HFFc6 (cell line): ENCODE measurements around the gene TUFM. TPM values are rescaled to one million over a fixed set of nuclear protein-coding genes. Genes with fewer than 3 reads are reported as not detected.
"Not testable (repeated sequence)": the region's sequence is repeated elsewhere in the genome, so short reads cannot be mapped to it uniquely, and the experiment has no call there.

Source experiments
- DNase-seq: peaks from one replicate; pipeline ENCODE4 v3.0.0-alpha.2; 2018
- H3K27ac Mint-ChIP-seq: 2 replicates; pipeline ENCODE4 v1.8.0; 2020; ENCODE audit warnings: mild to moderate bottlenecking, mixed read lengths
- H3K27me3 Mint-ChIP-seq: 2 replicates; pipeline ENCODE4 v1.8.0; 2021; ENCODE audit warnings: mild to moderate bottlenecking, moderate library complexity, mixed read lengths; ENCODE audit not compliant: insufficient read depth
- H3K36me3 Mint-ChIP-seq: 2 replicates; pipeline ENCODE4 v1.8.0; 2021; ENCODE audit warnings: low read depth, mixed read lengths
- H3K4me1 Mint-ChIP-seq: 2 replicates; pipeline ENCODE4 v1.8.0; 2020; ENCODE audit warnings: low read depth, mixed read lengths
- H3K4me3 Mint-ChIP-seq: 2 replicates; pipeline ENCODE4 v1.8.0; 2020; ENCODE audit warnings: mild to moderate bottlenecking, moderate library complexity, mixed read lengths
- H3K9me3 Mint-ChIP-seq: 2 replicates; pipeline ENCODE4 v1.8.0; 2020; ENCODE audit warnings: mild to moderate bottlenecking, mixed read lengths
- total RNA-seq, 6 experiments: library from RNA; stranded (reverse); fragmentation: NEBNext Ultra II Directional; extraction: Animal tissue kit (Norgen Biotek cat#: 25700); gene quantifications; 2 replicates in 1 of 6; 3 replicates in 5 of 6; pipeline ENCODE4 v1.2.3, GENCODE V29; 2021
- TF ChIP-seq, protein P1 (sequence below): fragments of 200-600 bp; sonication (generic); IDR thresholded peaks from 2 replicates; pipeline ENCODE4 v1.5.0; 2021; ENCODE audit warnings: antibody characterized with exemption, mild to moderate bottlenecking

Gene TUFM
- total RNA-seq, 6 experiments from 2014 or later = 140 to 194 (median 158) TPM

DNA sequence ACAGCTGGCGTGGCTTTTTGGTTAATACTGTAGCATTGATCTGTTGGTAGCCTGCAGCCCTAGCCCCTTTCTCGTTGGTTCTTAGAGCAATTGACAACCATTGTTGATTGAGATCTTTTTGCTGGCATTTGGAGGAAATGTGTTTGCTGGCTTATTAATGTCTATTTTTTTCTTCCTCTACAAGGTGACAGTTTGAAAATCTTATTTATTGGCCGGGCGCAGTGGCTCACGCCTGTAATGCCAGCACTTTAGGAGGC is 21.5 kb downstream of the TUFM start:
- no peaks in the 10 kb centered on the region for H3K9me3 Mint-ChIP-seq
- TF ChIP-seq, protein P1, sequence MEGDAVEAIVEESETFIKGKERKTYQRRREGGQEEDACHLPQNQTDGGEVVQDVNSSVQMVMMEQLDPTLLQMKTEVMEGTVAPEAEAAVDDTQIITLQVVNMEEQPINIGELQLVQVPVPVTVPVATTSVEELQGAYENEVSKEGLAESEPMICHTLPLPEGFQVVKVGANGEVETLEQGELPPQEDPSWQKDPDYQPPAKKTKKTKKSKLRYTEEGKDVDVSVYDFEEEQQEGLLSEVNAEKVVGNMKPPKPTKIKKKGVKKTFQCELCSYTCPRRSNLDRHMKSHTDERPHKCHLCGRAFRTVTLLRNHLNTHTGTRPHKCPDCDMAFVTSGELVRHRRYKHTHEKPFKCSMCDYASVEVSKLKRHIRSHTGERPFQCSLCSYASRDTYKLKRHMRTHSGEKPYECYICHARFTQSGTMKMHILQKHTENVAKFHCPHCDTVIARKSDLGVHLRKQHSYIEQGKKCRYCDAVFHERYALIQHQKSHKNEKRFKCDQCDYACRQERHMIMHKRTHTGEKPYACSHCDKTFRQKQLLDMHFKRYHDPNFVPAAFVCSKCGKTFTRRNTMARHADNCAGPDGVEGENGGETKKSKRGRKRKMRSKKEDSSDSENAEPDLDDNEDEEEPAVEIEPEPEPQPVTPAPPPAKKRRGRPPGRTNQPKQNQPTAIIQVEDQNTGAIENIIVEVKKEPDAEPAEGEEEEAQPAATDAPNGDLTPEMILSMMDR = no peak
- H3K27ac Mint-ChIP-seq = peak overlapping the region; percentile 97
- H3K36me3 Mint-ChIP-seq = peaks cover 39% of the 10 kb centered on the region
- no peak for DNase-seq
- H3K4me3 Mint-ChIP-seq = peak overlapping the region; percentile 100
- H3K27me3 Mint-ChIP-seq = peaks cover 3% of the 10 kb centered on the region; the same call in 1 of the 2 replicates
- peaks cover 43% of the 10 kb centered on the region for H3K4me1 Mint-ChIP-seq

DNA sequence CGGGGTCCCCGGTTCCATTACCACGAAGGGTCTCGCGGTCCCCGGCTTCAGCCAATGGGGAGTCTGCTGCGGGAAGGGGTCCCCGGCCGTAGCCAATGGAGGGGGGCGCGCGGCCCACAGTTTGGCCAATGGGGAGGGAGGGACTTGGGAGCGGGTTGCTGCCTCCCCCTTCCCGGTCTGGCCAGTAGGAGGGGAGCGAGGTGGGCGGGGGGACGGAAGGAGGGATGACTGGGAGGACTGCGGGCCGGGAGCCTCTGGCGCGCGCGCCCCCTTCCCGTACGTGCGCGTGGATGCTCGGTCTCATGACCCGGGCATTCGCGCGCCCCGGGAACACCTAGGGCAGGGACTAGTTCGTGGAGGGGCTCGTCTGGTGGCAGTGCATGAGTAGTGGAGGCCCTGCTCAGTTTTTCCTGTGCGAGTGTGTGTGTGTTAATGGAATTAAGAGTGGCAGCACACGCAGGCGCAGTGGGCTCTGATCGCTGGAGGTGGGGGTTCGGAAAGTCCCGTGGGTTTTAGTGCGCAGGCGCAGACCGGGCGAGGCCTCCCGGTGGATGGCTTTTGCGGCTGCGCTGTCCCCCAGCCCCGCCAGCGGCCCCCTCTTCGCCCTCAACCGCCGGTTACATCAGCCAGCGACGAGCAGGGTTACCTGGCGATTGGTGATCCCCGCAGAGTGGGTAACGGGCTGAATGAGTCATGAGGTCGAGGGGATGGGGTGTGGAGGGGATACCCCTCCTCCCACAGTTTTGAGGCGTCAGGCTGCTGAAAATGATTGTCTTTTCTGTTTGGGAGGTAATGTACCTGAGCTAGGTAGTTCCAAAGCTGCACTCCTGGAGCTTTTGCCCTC is 22.1 kb downstream of the TUFM start:
- H3K27me3 Mint-ChIP-seq = peaks cover 5% of the 10 kb centered on the region; the same call in 1 of the 2 replicates
- DNase-seq = peak; percentile 95
- peak overlapping the region; percentile 100 for H3K4me3 Mint-ChIP-seq
- no peaks in the 10 kb centered on the region for H3K9me3 Mint-ChIP-seq
- peak overlapping the region; percentile 97 for H3K27ac Mint-ChIP-seq
- H3K36me3 Mint-ChIP-seq = peaks cover 37% of the 10 kb centered on the region
- peaks cover 43% of the 10 kb centered on the region for H3K4me1 Mint-ChIP-seq
- TF ChIP-seq, protein P1 = peak; percentile 66

DNA sequence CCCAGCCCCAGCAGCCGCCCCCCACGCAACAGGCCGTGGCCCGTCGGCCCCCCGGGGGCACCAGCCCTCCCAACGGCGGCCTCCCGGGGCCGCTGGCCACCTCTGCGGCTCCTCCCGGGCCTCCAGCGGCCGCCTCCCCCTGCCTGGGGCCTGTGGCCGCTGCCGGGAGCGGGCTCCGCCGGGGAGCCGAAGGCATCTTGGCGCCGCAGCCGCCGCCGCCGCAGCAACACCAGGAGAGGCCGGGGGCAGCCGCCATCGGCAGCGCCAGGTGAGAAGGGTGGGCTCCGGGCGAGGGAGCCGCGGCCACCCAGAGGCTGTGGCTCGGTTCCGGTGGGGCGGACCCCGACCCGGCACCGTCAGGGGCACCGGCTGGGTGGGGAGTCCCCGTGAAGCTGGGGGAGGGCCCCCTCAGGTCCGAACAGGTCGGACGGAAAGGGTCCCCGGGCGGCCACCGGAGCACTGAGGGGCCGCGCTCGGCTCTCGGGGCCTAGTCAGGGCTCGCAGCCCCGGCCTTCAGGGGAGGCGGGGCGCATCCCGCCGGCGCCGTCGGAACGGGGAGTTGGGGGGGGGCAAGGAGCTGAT is 22.8 kb downstream of the TUFM start:
- Mint-ChIP-seq H3K9me3 (no peaks in the 10 kb centered on the region), H3K27ac (peak overlapping the region; percentile 97), H3K4me1 (peaks cover 43% of the 10 kb centered on the region), H3K27me3 (peaks cover 5% of the 10 kb centered on the region; the same call in 1 of the 2 replicates), H3K4me3 (peak overlapping the region; percentile 100), H3K36me3 (peaks cover 37% of the 10 kb centered on the region)
- no peak for DNase-seq
- TF ChIP-seq, protein P1 = no peak

DNA sequence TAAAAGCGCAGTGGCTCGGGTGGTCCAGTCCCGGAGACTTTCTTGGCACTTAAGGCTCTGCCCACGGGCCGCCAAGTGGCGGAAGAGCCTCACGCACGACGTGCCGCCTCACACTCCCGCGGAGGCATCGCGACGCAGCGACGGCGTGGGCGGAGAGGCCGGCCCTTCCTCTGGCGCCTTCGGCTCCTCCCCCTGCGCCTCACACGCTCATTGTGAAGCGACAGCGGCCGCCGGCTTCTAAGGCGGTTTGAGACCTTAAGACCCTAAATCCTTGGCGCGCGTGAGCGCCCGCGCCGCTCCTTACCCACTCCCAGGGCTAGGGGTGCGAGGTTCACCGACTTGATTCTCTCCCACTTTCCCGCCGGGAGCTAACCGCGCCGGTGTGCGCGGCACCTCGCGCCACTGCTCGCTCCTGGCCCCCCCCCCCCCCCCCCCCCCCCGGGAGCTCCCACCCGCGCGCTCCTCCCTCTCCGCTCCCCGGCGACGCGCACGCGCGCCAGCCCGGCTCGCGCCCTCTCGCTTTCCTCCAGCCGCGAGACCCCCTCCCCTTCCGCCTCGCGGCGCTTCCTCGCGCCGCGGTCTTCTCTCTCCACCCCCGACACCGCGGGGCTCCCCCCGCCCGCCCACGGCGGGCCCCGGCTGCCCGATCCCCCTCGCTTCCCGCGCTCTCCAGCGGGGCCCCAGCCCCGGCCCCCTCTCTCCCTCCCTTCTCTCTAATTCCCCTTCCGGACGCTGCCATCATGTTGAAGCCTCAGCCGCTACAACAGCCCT is 23.4 kb downstream of the TUFM start, which contains the start of gene ATXN2L:
ATXN2L (plus strand) TSS at position 480 of the 771 bp plus-strand sequence; CDS start at position 741, 261 bp downstream.
- peak within 1 kb of the TSS; percentile 97 for H3K27ac Mint-ChIP-seq
- H3K9me3 Mint-ChIP-seq = no peaks in the 10 kb centered on the region
- peak within 1 kb of the TSS; percentile 100 for H3K4me3 Mint-ChIP-seq
- TF ChIP-seq, protein P1 = peak; percentile 63
- peaks cover 43% of the 10 kb centered on the region for H3K4me1 Mint-ChIP-seq
- peaks cover 33% of the 10 kb centered on the region for H3K36me3 Mint-ChIP-seq
- peak; percentile 92 for DNase-seq
- peaks cover 5% of the 10 kb centered on the region; the same call in 1 of the 2 replicates for H3K27me3 Mint-ChIP-seq

DNA sequence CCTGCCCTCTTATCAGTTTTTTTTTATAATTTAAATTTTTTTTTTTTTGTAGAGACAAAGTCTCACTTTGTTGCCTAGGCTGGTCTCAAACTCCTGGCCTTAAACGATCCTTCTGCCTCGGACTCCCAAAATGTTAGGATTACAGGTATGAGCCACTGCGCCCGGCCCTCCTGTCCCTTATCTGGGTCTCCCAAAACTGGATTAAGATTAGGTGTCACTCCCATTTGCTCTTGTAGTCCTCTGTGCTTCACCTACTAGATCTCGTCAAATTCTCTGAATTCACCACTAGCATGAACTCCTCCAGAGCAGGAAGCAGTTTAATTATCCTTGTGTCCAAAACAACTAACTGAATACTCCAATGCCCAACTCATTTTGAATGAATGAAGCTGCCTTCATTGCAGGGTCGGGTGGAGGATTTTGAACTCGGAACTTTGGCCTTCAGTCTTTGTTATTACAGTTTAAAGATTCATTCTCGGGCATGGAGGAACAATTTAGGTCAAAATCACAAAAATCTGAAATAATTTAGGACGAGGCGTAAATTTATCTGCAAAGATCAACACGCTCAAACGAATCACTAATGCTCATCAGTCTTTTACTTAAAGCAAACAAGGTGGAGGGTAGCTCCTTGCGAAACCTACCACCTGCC is 24.2 kb downstream of the TUFM start:
- H3K27ac Mint-ChIP-seq = peak overlapping the region; percentile 88
- peaks cover 5% of the 10 kb centered on the region; the same call in 1 of the 2 replicates for H3K27me3 Mint-ChIP-seq
- TF ChIP-seq, protein P1 = no peak
- H3K4me3 Mint-ChIP-seq = peak overlapping the region; percentile 94
- DNase-seq = no peak
- peaks cover 43% of the 10 kb centered on the region for H3K4me1 Mint-ChIP-seq
- peaks cover 33% of the 10 kb centered on the region for H3K36me3 Mint-ChIP-seq
- no peaks in the 10 kb centered on the region for H3K9me3 Mint-ChIP-seq

DNA sequence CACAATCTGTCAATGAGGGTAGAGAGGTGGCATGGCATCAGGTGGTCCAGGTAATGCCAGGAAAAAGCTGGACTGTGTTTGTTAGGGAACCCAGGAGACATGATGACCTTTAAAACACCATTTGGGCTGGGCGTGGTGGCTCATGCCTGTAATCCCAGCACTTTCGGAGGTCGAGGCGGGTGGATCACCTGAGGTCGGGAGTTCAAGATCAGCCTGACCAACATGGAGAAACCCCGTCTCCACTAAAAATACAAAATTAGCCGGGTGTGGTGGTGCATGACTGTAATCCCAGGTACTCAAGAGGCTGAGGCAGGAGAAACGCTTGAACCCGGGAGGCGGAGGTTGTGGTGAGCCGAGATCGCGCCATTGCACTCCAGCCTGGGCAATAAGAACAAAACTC is 25.6 kb downstream of the TUFM start:
- peaks cover 26% of the 10 kb centered on the region for H3K36me3 Mint-ChIP-seq
- H3K9me3 Mint-ChIP-seq, H3K27ac Mint-ChIP-seq, DNase-seq, H3K27me3 Mint-ChIP-seq: not testable (repeated sequence)
- H3K4me3 Mint-ChIP-seq = peak overlapping the region; percentile 13
- peaks cover 29% of the 10 kb centered on the region for H3K4me1 Mint-ChIP-seq
